C4-2B (cell line): ENCODE results near the gene OPCML.

ENCODE experiments used
- H3K27ac ChIP-seq: fragments of 450-650 bp; 2 replicates; pipeline ENCODE4 v1.5.1; 2017
- CTCF ChIP-seq: fragments of 450-650 bp; conservative IDR thresholded peaks from 2 replicates; pipeline ENCODE4 v1.5.1; 2017; ENCODE audit warnings: mild to moderate bottlenecking
- ZFX ChIP-seq: fragments of 450-650 bp; IDR thresholded peaks from 2 replicates; pipeline ENCODE4 v1.6.1; 2017

The OPCML gene

DNA sequence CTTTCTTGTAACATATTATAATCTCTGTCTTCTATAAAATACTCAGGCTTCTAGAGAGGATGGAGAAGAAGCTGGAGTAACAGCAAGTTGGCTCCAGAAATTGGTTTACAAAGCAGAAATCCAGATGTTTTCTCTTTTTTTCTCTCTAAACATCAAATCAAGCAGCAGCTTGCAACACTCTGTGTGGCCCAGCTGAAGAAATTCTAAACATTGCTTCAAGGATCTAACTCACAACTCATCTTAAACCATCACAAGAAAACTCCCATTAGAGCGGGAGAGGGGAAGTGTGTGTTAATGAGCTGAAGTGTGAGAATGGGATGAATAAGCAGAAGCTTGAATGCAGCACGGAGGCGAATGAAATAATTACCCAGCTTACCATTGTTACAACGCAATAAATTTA, 146.5 kb downstream of the OPCML start:
- no peak overlapping the region for H3K27ac ChIP-seq
- no peak for TF ChIP-seq CTCF
- TF ChIP-seq ZFX, result no peak

- no peak overlapping the region for H3K27ac ChIP-seq
- TF ChIP-seq ZFX, result no peak
- no peak for TF ChIP-seq CTCF
These were observed 147.6 kb downstream of the OPCML start for GRCh38 chr11:133384731-133385130.

- H3K27ac ChIP-seq, result no peak overlapping the region
- TF ChIP-seq CTCF (no peak), ZFX (no peak)
These were observed 148.6 kb downstream of the OPCML start for GRCh38 chr11:133383689-133384088.

DNA sequence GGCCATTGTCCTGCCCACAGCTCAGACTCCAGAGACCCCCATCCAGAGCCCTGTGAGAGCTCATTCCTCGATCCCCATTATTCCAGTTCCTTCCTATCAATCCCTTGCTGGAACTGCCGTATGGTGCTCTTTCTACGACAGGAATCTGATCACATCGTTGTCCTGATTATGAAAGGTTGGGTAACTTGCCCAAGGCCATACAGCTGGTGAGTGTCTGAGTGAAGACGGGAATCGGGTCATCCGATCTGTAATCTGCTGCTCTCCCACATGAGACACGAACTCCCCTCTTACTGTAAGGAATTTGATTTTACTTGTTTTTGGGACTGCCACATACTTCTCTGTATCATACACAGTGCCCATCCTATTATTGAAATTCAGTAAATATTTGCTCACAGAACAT, 149.1 kb downstream of the OPCML start:
- H3K27ac ChIP-seq, result peak overlapping the region; percentile 20; the same call in 1 of the 2 replicates
- TF ChIP-seq ZFX (no peak), CTCF (no peak)

DNA sequence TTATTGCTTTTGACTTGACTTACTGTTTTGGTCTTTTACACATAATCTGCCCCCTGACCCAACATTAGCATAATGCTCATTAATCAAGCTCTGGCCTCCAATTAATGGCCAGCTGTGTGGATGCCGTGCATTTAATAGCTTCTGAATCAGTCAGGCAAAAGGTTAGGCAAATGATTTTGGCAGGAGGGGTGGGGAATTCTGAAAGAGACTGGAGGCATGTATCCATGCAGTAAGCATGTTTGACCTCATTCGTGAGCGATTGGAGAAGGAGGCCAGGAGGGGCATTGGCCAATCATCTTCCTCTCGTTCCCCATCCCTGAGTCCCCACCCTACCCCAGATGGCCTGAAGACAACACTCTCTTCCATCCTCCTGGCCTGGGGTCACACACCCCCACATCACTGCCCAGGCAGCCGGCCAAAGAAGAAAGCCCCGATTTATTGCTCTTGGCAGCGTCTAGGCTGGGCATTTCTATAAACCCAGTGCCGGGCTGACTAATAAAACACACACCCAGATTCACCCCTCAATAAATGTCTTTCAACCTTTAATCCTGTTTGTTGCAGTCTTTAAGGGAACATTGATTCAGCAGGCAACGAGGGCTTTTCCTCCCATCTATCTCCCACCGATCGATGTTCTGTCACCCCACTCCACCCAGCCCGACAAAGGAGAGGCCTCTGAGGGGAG, 150.0 kb downstream of the OPCML start:
- no peak overlapping the region for H3K27ac ChIP-seq
- TF ChIP-seq ZFX (no peak), CTCF (no peak)

- TF ChIP-seq ZFX (no peak), CTCF (no peak)
- no peak overlapping the region for H3K27ac ChIP-seq
These were observed 150.6 kb downstream of the OPCML start for GRCh38 chr11:133381761-133382130.

DNA sequence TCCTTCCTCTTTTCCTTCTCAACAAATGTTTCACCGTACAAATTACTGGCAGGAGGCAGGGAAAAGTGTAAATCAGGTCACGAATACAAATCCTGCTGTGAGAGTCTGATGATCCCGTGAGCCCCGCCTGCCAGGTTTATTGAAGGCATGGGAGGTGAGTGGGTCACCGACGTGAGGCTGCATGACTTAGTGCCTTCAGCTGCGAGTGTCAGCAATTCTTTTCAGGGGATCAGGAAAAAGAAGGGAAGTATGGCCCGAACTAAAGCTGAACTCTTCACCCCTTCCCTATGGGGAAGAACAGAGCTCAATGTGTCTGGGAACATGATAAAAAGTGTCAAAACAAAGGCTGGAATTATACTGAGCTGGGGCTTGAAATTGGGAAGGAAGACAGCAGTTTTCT, 166.2 kb downstream of the OPCML start:
- no peak overlapping the region for H3K27ac ChIP-seq
- no peak for TF ChIP-seq CTCF
